Prostate gland (tissue), 2 donors: Measurements from ENCODE around the gene CD164.

Experiments
- CTCF ChIP-seq, 4 experiments: fragments of 200-600 bp in 2 of 4; fragments of 450-650 bp in 2 of 4; sonication (generic) in 2 of 4; IDR thresholded peaks; 1 replicate in 3 of 4; 2 replicates in 1 of 4; pipeline ENCODE4 v1.5.1; 2016 to 2019; ENCODE audit warnings: antibody characterized with exemption in 4 of 4, mild to moderate bottlenecking in 2 of 4, moderate library complexity in 2 of 4
- POLR2A ChIP-seq: fragments of 450-650 bp; IDR thresholded peaks from one replicate; pipeline ENCODE4 v1.6.1; 2016; ENCODE audit warnings: antibody characterized with exemption, mild to moderate bottlenecking
- POLR2AphosphoS5 ChIP-seq: sonication (generic); formaldehyde crosslinking; IDR thresholded peaks from one replicate; pipeline ENCODE4 v1.6.1; 2017; ENCODE audit warnings: antibody characterized with exemption

GRCh38 chr6:109360281-109360680 is 22.0 kb downstream of the CD164 start:
- TF ChIP-seq CTCF (IDR thresholded peaks at IDR 0.05) (no peak), POLR2AphosphoS5 (no peak), POLR2A (no peak)
